Type B pancreatic cell (in vitro differentiated cells): ENCODE results near the gene ADCY9. TPM values are rescaled to one million over a fixed set of nuclear protein-coding genes. Genes with fewer than 3 reads are reported as not detected.
A peak's percentile ranks its signal among the peaks of the same experiment; 100 is the strongest.

ENCODE experiments used
- DNase-seq: peaks from one replicate; pipeline ENCODE4 v3.0.0; 2021; ENCODE audit warnings: mixed read lengths; ENCODE audit not compliant: unreplicated experiment; ENCODE audit errors: extremely low spot score
- H3K27ac Mint-ChIP-seq: 2 replicates; pipeline ENCODE4 v1.8.0; 2021; ENCODE audit warnings: mild to moderate bottlenecking, mixed read lengths
- H3K27me3 Mint-ChIP-seq: 2 replicates; pipeline ENCODE4 v1.8.0; 2021; ENCODE audit warnings: mixed read lengths
- H3K36me3 Mint-ChIP-seq: 2 replicates; pipeline ENCODE4 v1.8.0; 2021; ENCODE audit warnings: mixed read lengths
- H3K4me1 Mint-ChIP-seq: one replicate; pipeline ENCODE4 v1.8.0; 2021; ENCODE audit warnings: mixed read lengths; ENCODE audit not compliant: unreplicated experiment
- H3K4me3 Mint-ChIP-seq: 2 replicates; pipeline ENCODE4 v1.8.0; 2021; ENCODE audit warnings: mild to moderate bottlenecking, mixed read lengths
- H3K9me3 Mint-ChIP-seq: 2 replicates; pipeline ENCODE4 v1.8.0; 2021; ENCODE audit warnings: mixed read lengths
- total RNA-seq: library from RNA; stranded (reverse); gene quantifications from 2 replicates; pipeline ENCODE4 v1.2.1, GENCODE V29; 2021; ENCODE audit warnings: low replicate concordance
- TF ChIP-seq, protein P1 (sequence below): fragments of 200-600 bp; sonication (generic); conservative IDR thresholded peaks from 2 replicates; pipeline ENCODE4 v1.5.0; 2021; ENCODE audit warnings: antibody characterized with exemption, mild to moderate bottlenecking

Gene ADCY9
- total RNA-seq, 1 donor from 2014 or later: 13.9 TPM

GRCh38 chr16:4115949-4116318 is 308 bp downstream of the ADCY9 start:
- H3K9me3 Mint-ChIP-seq: no peaks in the 10 kb centered on the region
- no peak overlapping the region for H3K27ac Mint-ChIP-seq
- DNase-seq: no peak
- peak overlapping the region; percentile 81 for H3K4me3 Mint-ChIP-seq
- TF ChIP-seq, protein P1, sequence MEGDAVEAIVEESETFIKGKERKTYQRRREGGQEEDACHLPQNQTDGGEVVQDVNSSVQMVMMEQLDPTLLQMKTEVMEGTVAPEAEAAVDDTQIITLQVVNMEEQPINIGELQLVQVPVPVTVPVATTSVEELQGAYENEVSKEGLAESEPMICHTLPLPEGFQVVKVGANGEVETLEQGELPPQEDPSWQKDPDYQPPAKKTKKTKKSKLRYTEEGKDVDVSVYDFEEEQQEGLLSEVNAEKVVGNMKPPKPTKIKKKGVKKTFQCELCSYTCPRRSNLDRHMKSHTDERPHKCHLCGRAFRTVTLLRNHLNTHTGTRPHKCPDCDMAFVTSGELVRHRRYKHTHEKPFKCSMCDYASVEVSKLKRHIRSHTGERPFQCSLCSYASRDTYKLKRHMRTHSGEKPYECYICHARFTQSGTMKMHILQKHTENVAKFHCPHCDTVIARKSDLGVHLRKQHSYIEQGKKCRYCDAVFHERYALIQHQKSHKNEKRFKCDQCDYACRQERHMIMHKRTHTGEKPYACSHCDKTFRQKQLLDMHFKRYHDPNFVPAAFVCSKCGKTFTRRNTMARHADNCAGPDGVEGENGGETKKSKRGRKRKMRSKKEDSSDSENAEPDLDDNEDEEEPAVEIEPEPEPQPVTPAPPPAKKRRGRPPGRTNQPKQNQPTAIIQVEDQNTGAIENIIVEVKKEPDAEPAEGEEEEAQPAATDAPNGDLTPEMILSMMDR: no peak
- peaks cover 40% of the 10 kb centered on the region for H3K4me1 Mint-ChIP-seq
- H3K36me3 Mint-ChIP-seq: peaks cover 5% of the 10 kb centered on the region
- peaks cover 3% of the 10 kb centered on the region for H3K27me3 Mint-ChIP-seq

GRCh38 chr16:4115209-4115948 is 863 bp downstream of the ADCY9 start:
- Mint-ChIP-seq H3K36me3 (peaks cover 5% of the 10 kb centered on the region), H3K4me3 (peak overlapping the region; percentile 81), H3K27me3 (peaks cover 3% of the 10 kb centered on the region), H3K27ac (no peak overlapping the region), H3K9me3 (no peaks in the 10 kb centered on the region), H3K4me1 (peaks cover 40% of the 10 kb centered on the region)
- TF ChIP-seq, protein P1: no peak
- peak; percentile 79 for DNase-seq

- H3K36me3 Mint-ChIP-seq: peaks cover 7% of the 10 kb centered on the region
- DNase-seq: no peak
- H3K4me1 Mint-ChIP-seq: peaks cover 46% of the 10 kb centered on the region
- H3K27ac Mint-ChIP-seq: no peak overlapping the region
- TF ChIP-seq, protein P1: no peak
- H3K4me3 Mint-ChIP-seq: peak overlapping the region; percentile 81
- peaks cover 3% of the 10 kb centered on the region for H3K27me3 Mint-ChIP-seq
- no peaks in the 10 kb centered on the region for H3K9me3 Mint-ChIP-seq
Measured at GRCh38 chr16:4114257-4115208, 1.7 kb downstream of the ADCY9 start.

DNA sequence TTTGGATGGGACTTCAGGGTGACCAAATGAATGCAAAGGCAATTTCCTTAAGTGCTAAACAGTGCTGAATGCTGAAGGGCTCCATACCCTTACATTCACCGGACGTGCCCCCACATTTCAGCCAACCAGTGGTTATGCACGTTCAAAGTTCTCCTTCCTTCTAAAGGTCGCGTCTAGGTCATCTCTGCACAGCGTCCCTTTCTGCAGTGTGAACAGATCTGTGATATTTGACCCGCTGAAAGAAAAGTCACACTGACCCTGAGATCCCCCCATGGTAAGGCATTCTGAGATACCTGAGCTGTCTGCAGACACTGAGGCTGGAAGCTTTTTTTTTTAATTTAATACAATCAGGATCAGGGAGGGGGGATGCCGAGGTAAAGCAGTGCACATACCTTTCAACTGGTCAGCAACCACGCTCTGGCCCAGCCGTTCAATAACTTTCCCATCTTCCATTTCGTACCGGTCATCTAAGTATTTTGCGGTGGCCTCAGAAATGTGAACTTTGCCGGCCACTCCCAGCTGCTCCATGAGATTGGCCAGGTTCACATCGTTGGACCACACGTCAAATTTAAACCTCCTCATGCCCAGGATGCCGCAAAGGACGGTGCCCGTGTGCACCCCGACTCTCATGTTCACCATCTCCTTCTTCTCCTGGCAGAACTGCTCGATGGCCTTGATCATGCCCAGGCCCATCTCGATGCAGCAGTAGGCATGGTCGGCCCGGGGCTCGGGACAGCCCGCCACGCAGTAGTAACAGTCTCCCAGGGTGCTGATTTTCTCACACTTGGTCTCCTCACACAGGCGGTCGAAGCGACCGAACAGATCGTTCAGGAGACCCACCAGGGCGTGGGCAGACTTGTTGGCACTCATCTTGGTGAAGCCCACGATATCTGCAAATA is 2.6 kb downstream of the ADCY9 start:
- no peak for DNase-seq
- Mint-ChIP-seq H3K36me3 (peaks cover 14% of the 10 kb centered on the region), H3K4me1 (peaks cover 53% of the 10 kb centered on the region), H3K27me3 (peaks cover 3% of the 10 kb centered on the region), H3K9me3 (no peaks in the 10 kb centered on the region), H3K4me3 (peak overlapping the region; percentile 81), H3K27ac (no peak overlapping the region)
- TF ChIP-seq, protein P1: no peak
